HCT116 (cell line): ENCODE results near the gene ZNF223. TPM values are rescaled to one million over a fixed set of nuclear protein-coding genes. Genes with fewer than 3 reads are reported as not detected.

ENCODE experiments used
- ATAC-seq: fragments of 200-7000 bp; cut with Tn5 transposase; 2 replicates; pipeline ENCODE4 v1.9.1; 2020; ENCODE audit warnings: mild to moderate bottlenecking, moderate library complexity
- BruUV-seq: library from RNA; stranded (reverse); fragments of 400-500 nt; replicated peaks from 2 replicates; lab custom pipeline; 2021; lab: Mats Ljungman, UMichigan
- CTCF ChIA-PET: fragments of 300-600 bp; sonication (Branson Sonifier 250); formaldehyde crosslinking; loops from one replicate; lab custom pipeline; 2021; ENCODE audit warnings: antibody characterized with exemption; lab: Charles Lee
- POLR2A ChIA-PET: fragments of 300-600, 350-600 bp; sonication (Branson Sonifier 250); formaldehyde crosslinking; loops from one replicate; lab custom pipeline; 2021; ENCODE audit warnings: antibody characterized with exemption; lab: Charles Lee
- RAD21 ChIA-PET, 2 experiments: fragments of 300-600 bp; sonication (Branson Sonifier 250); formaldehyde crosslinking; loops; one replicate each; lab custom pipeline; 2023; ENCODE audit warnings: low total read pairs in 2 of 2; ENCODE audit not compliant: uncharacterized antibody in 2 of 2, unreplicated experiment in 2 of 2, low non-redundant PET in 1 of 2; lab: Charles Lee
- DNase-seq: peaks from one replicate; pipeline ENCODE4 v3.0.0-alpha.2; 2010; ENCODE audit warnings: low read depth, low spot score
- H2AFZ ChIP-seq: fragments of 200-600 bp; shearing (Covaris generic), sonication (generic); 2 replicates; pipeline ENCODE4 v1.6.1; 2017; ENCODE audit warnings: low read depth, mixed run types, mixed read lengths, antibody characterized with exemption, low read length; ENCODE audit not compliant: poor library complexity, severe bottlenecking
- H3K27ac ChIP-seq: 2 replicates; pipeline ENCODE4 v1.5.1; 2012; ENCODE audit warnings: low read depth, low read length
- H3K27me3 ChIP-seq: fragments of 200-600 bp; sonication (generic); 2 replicates; pipeline ENCODE4 v1.6.1; 2016; ENCODE audit warnings: mixed run types, low read length, mixed read lengths; ENCODE audit not compliant: insufficient read depth
- H3K36me3 ChIP-seq, 2 experiments: fragments of 200-500 bp in 1 of 2; fragments of 200-600 bp in 1 of 2; sonication (Bioruptor generic) in 1 of 2; sonication (generic) in 1 of 2; 2 replicates each; pipeline versions ENCODE4 v1.5.1 to v1.6.1; 2014 to 2016; ENCODE audit warnings: low read length in 2 of 2, inconsistent platforms in 1 of 2, mixed read lengths in 1 of 2, mixed run types in 1 of 2; ENCODE audit not compliant: insufficient read depth in 2 of 2, control insufficient read depth in 1 of 2
- H3K4me1 ChIP-seq, 2 experiments: fragments of 200-600 bp in 1 of 2; sonication (generic) in 1 of 2; 2 replicates each; pipeline versions ENCODE4 v1.5.1 to v1.6.1; 2012 to 2017; ENCODE audit warnings: low read length in 2 of 2, inconsistent platforms in 1 of 2, mild to moderate bottlenecking in 1 of 2, mixed read lengths in 1 of 2, mixed run types in 1 of 2, moderate library complexity in 1 of 2; ENCODE audit not compliant: insufficient read depth in 2 of 2, control insufficient read depth in 1 of 2
- H3K4me2 ChIP-seq: fragments of 200-600 bp; sonication (generic); 2 replicates; pipeline ENCODE4 v1.6.1; 2017; ENCODE audit warnings: mixed run types, low read length, mixed read lengths
- H3K4me3 ChIP-seq, 2 experiments: fragments of 200-600 bp in 1 of 2; sonication (generic) in 1 of 2; replicated peaks in 1 of 2; 2 replicates each; pipeline ENCODE4 v1.5.1; 2011 to 2016; ENCODE audit warnings: low read length in 2 of 2, control low read depth in 1 of 2, low read depth in 1 of 2, mild to moderate bottlenecking in 1 of 2, mixed read lengths in 1 of 2, mixed run types in 1 of 2
- H3K79me2 ChIP-seq: fragments of 200-600 bp; sonication (generic); 2 replicates; pipeline ENCODE4 v1.6.1; 2017; ENCODE audit warnings: mild to moderate bottlenecking, mixed run types, low read length, moderate library complexity, mixed read lengths; ENCODE audit not compliant: insufficient read depth
- H3K9ac ChIP-seq: fragments of 200-600 bp; sonication (generic); 2 replicates; pipeline ENCODE4 v1.6.1; 2016; ENCODE audit warnings: low read length, mixed read lengths
- H3K9me2 ChIP-seq: fragments of 200-600 bp; sonication (generic), shearing (Covaris generic); 2 replicates; pipeline ENCODE4 v1.6.1; 2017; ENCODE audit warnings: mixed run types, mild to moderate bottlenecking, moderate library complexity; ENCODE audit not compliant: insufficient read depth
- H3K9me3 ChIP-seq, 2 experiments: fragments of 200-500 bp in 1 of 2; fragments of 200-600 bp in 1 of 2; sonication (Bioruptor generic) in 1 of 2; sonication (generic) in 1 of 2; 2 replicates each; pipeline ENCODE4 v1.6.1; 2014 to 2017; ENCODE audit warnings: low read length in 2 of 2, mixed read lengths in 2 of 2, inconsistent platforms in 1 of 2, low read depth in 1 of 2, mild to moderate bottlenecking in 1 of 2, mixed run types in 1 of 2, moderate library complexity in 1 of 2; ENCODE audit not compliant: control insufficient read depth in 1 of 2, insufficient read depth in 1 of 2
- H4K20me1 ChIP-seq: fragments of 200-600 bp; sonication (generic), shearing (Covaris generic); 2 replicates; pipeline ENCODE4 v1.6.1; 2017; ENCODE audit warnings: mixed run types, mild to moderate bottlenecking, moderate library complexity; ENCODE audit not compliant: insufficient read depth
- ATF3 ChIP-seq: IDR thresholded peaks from 2 replicates; pipeline ENCODE4 v1.6.1; 2012
- CTCF ChIP-seq, 3 experiments: fragments of 200-600 bp in 1 of 3; sonication (generic) in 1 of 3; IDR thresholded peaks in 2 of 3; conservative IDR thresholded peaks in 1 of 3; 2 replicates each; pipeline ENCODE4 v1.5.1; 2012 to 2017; ENCODE audit warnings: low read depth in 2 of 3, low read length in 2 of 3, antibody characterized with exemption in 1 of 3, borderline replicate concordance in 1 of 3, control low read depth in 1 of 3, mild to moderate bottlenecking in 1 of 3, mixed read lengths in 1 of 3, mixed run types in 1 of 3, moderate library complexity in 1 of 3; ENCODE audit not compliant: insufficient read depth in 1 of 3
- EZH2 ChIP-seq: fragments of 200-600 bp; sonication (generic); IDR thresholded peaks from 2 replicates; pipeline ENCODE4 v1.6.1; 2017; ENCODE audit warnings: antibody characterized with exemption, mixed run types
- RAD21 ChIP-seq: IDR thresholded peaks from 2 replicates; pipeline ENCODE4 v1.6.1; 2012; ENCODE audit warnings: low read depth, mild to moderate bottlenecking
- YY1 ChIP-seq: IDR thresholded peaks from 2 replicates; pipeline ENCODE4 v1.6.1; 2011; ENCODE audit warnings: low read length, low read depth, moderate library complexity, mild to moderate bottlenecking; ENCODE audit not compliant: insufficient replicate concordance; ENCODE audit errors: extremely low read depth
- ZBTB33 ChIP-seq: IDR thresholded peaks from 2 replicates; pipeline ENCODE4 v1.6.1; 2011; ENCODE audit warnings: mild to moderate bottlenecking, low read length, moderate library complexity; ENCODE audit not compliant: insufficient replicate concordance; ENCODE audit errors: extremely low read depth
- intact Hi-C: fragments of 100-400 bp; cut with micrococcal nuclease; formaldehyde crosslinking; loops from 2 replicates; pipeline ENCODE4 v1.10.0; 2022
- total RNA-seq: library from RNA; stranded (reverse); gene quantifications from one replicate; pipeline ENCODE4 v1.2.1, GENCODE V29; 2021; ENCODE audit not compliant: unreplicated experiment

Gene ZNF223
- total RNA-seq, 1 experiment from 2014 or later = 0.27 TPM

- peak; percentile 9 for TF ChIP-seq ZBTB33
Observed at GRCh38 chr19:44113138-44113783, 61.4 kb downstream of the ZNF223 start, which contains the start of gene ZNF225 (continued).

- TF ChIP-seq ATF3 = no peak
- no peak for TF ChIP-seq RAD21
- no peak for TF ChIP-seq EZH2
- no peak for TF ChIP-seq YY1
- TF ChIP-seq CTCF (IDR thresholded peaks at IDR 0.05 in 2 of 3, conservative IDR thresholded peaks at IDR 0.05 in 1 of 3; ENCODE audit: borderline replicate concordance in 1 of 3, insufficient read depth in 1 of 3, low read depth in 2 of 3, low read length in 2 of 3) = no peak
- H3K36me3 ChIP-seq = peaks cover 3% of the 10 kb centered on the region in 2 experiments; a peak in 1 of 4 replicates
- H3K4me1 ChIP-seq = peaks cover 2 to 10% of the 10 kb centered on the region in 2 experiments; a peak in 1 of 4 replicates
- H3K4me3 ChIP-seq = peak overlapping the region; percentile 72 to 87
- H3K79me2 ChIP-seq = no peaks in the 10 kb centered on the region
- peak overlapping the region; percentile 51 for H3K9ac ChIP-seq
- CTCF ChIA-PET = no interaction called here
- ATAC-seq = no peak
- DNase-seq = no peak
- no peaks in the 10 kb centered on the region for H4K20me1 ChIP-seq
- TSS peak; percentile 74 for BruUV-seq
- POLR2A ChIA-PET = no interaction called here
- intact Hi-C loops = loop anchor here (1.0 to 2.0 kb wide), 5 partner anchors 19 to 191 kb away; partner anchors contain the start of genes ZNF224, ZNF227, ZNF230 and ZNF235
- peak overlapping the region; percentile 59 for H2AFZ ChIP-seq
- peak overlapping the region; percentile 34; the same call in 1 of the 2 replicates for H3K27ac ChIP-seq
- peak overlapping the region; percentile 90 for H3K4me2 ChIP-seq
- H3K9me2 ChIP-seq = no peaks in the 10 kb centered on the region
- RAD21 ChIA-PET = no interaction called here
- H3K9me3 ChIP-seq = no peaks in the 10 kb centered on the region
- H3K27me3 ChIP-seq = no peaks in the 10 kb centered on the region
Observed at GRCh38 chr19:44113784-44114390, 62.1 kb downstream of the ZNF223 start.

Other genes with a start within 250 kb of the ZNF223 start
- gene LYPD5, start 249.6 kb upstream of the ZNF223 start, total RNA-seq = 7.6 TPM
- gene ZNF283, start 224.7 kb upstream of the ZNF223 start, total RNA-seq = 7.6 TPM
- gene ZNF404, start 168.1 kb upstream of the ZNF223 start, total RNA-seq = not detected
- 15.2 TPM for gene ZNF45, start 116.8 kb upstream of the ZNF223 start, total RNA-seq
- 2.5 TPM for gene ZNF221, start 100.8 kb upstream of the ZNF223 start, total RNA-seq
- 2.2 TPM for gene ZNF155, start 67.8 kb upstream of the ZNF223 start, total RNA-seq
- gene ZNF230, start 49.1 kb upstream of the ZNF223 start, total RNA-seq = 2.8 TPM
- gene ZNF222, start 26.7 kb upstream of the ZNF223 start, total RNA-seq = 3.0 TPM
- gene ZNF284, start 20.1 kb downstream of the ZNF223 start, total RNA-seq = not detected
- 15.1 TPM for gene ZNF224, start 42.3 kb downstream of the ZNF223 start, total RNA-seq
- 2.8 TPM for gene ZNF225, start 61.4 kb downstream of the ZNF223 start, total RNA-seq
- gene ZNF234, start 89.5 kb downstream of the ZNF223 start, total RNA-seq = 3.4 TPM
- gene ZNF226, start 113.1 kb downstream of the ZNF223 start, total RNA-seq = 17.4 TPM
- 14.4 TPM for gene ZNF227, start 160.5 kb downstream of the ZNF223 start, total RNA-seq
- 0.30 TPM for gene ZNF233, start 207.8 kb downstream of the ZNF223 start, total RNA-seq